Measurements from ENCODE around the gene RREB1. TPM values are rescaled to one million over a fixed set of nuclear protein-coding genes. Genes with fewer than 3 reads are reported as not detected.

The RREB1 gene
- total RNA-seq, 1 experiment from 2014 or later, result 61.6 TPM

DNA sequence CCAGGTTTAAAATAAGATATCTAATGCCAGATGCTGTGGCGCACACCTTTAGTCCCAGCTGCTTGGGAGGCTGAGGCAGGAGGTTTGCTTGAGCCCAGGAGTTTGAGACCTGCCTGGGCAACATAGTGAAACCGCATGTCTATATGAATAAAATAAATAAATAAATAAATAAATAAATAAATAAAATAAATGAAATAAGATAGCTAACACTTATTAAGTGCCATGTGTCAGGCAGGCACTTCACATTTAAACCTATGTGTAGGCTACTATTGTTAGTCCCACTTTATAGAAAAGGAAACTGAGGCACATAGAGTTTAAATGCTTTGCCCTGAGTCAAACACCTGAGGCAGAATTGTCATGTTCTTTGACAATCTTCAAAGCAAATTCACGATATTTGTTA is 32.9 kb upstream of the RREB1 start:
- CTCF ChIA-PET, result no interaction called here
- TF ChIP-seq CTCF (conservative IDR thresholded peaks at IDR 0.05; ENCODE audit: low read depth, low read length) (no peak), EZH2 (IDR thresholded peaks at IDR 0.05; ENCODE audit: borderline replicate concordance, low read depth, low read length, poor library complexity, severe bottlenecking) (no peak)
- Histone ChIP-seq H3K27ac (ENCODE audit: low read depth, low read length, poor library complexity, severe bottlenecking) (no peak overlapping the region), H3K4me3 (ENCODE audit: low read depth, low read length, poor library complexity, severe bottlenecking) (no peak overlapping the region), H3K27me3 (replicated peaks; ENCODE audit: insufficient read depth, low read depth, low read length, poor library complexity) (no peaks in the 10 kb centered on the region), H3K9me3 (ENCODE audit: low read depth, low read length, poor library complexity, severe bottlenecking) (no peaks in the 10 kb centered on the region), H3K4me1 (ENCODE audit: insufficient read depth, low read length, poor library complexity, severe bottlenecking) (no peaks in the 10 kb centered on the region), H3K36me3 (ENCODE audit: insufficient read depth, low read length, poor library complexity, severe bottlenecking) (no peaks in the 10 kb centered on the region)
- POLR2A ChIA-PET (ENCODE audit: low non-redundant PET), result no interaction called here
- intact Hi-C loops (cut with micrococcal nuclease; ENCODE audit: unreplicated experiment), result no loop called here
- BruUV-seq (replicated peaks), result no TSS peak
- no peak for DNase-seq (ENCODE audit: low spot score)

DNA sequence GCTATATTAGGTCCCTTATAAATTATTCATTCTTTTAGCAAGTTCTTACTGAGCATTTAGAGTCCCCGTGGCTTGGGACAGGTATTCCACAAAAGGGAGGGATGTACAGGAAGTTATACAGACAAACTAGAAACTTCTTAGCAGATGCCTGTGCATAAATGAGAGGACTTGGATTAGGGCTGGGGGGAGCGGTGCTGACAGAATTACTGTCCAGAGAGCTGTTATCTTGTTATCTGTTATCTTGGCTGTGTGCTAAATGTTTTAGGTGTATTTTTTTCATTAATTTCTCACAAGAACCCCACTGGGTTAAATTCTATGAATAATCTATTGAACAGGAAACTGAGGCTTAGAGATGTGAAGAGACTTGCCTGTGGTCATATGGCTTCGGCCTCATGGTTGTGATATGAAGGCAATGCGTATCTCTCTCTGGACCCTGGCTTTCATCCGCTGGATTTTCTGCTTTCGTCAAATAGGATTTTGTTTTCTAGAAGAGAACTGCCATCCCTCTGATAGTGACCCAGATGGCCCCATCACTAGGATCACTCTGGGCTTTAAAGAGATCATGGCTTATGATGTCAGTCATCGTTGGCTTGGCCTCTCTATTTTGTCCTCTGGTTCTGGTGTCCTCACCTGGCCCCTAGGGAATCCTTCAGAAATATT is 32.3 kb upstream of the RREB1 start:
- no peak for DNase-seq (ENCODE audit: low spot score)
- no peak overlapping the region for H3K4me3 ChIP-seq (ENCODE audit: low read depth, low read length, poor library complexity, severe bottlenecking)
- ChIA-PET POLR2A (ENCODE audit: low non-redundant PET) (no interaction called here), CTCF (no interaction called here)
- no peak overlapping the region for H3K27ac ChIP-seq (ENCODE audit: low read depth, low read length, poor library complexity, severe bottlenecking)
- intact Hi-C loops (cut with micrococcal nuclease; ENCODE audit: unreplicated experiment), result no loop called here
- H3K9me3 ChIP-seq (ENCODE audit: low read depth, low read length, poor library complexity, severe bottlenecking), result no peaks in the 10 kb centered on the region
- BruUV-seq (replicated peaks), result no TSS peak
- no peaks in the 10 kb centered on the region for H3K36me3 ChIP-seq (ENCODE audit: insufficient read depth, low read length, poor library complexity, severe bottlenecking)
- TF ChIP-seq CTCF (conservative IDR thresholded peaks at IDR 0.05; ENCODE audit: low read depth, low read length), result no peak
- TF ChIP-seq EZH2 (IDR thresholded peaks at IDR 0.05; ENCODE audit: borderline replicate concordance, low read depth, low read length, poor library complexity, severe bottlenecking), result no peak
- H3K27me3 ChIP-seq (replicated peaks; ENCODE audit: insufficient read depth, low read depth, low read length, poor library complexity), result no peaks in the 10 kb centered on the region
- H3K4me1 ChIP-seq (ENCODE audit: insufficient read depth, low read length, poor library complexity, severe bottlenecking), result no peaks in the 10 kb centered on the region

- ChIA-PET CTCF (no interaction called here), POLR2A (ENCODE audit: low non-redundant PET) (no interaction called here)
- Histone ChIP-seq H3K36me3 (ENCODE audit: insufficient read depth, low read length, poor library complexity, severe bottlenecking) (no peaks in the 10 kb centered on the region), H3K9me3 (ENCODE audit: low read depth, low read length, poor library complexity, severe bottlenecking) (no peaks in the 10 kb centered on the region), H3K27me3 (replicated peaks; ENCODE audit: insufficient read depth, low read depth, low read length, poor library complexity) (no peaks in the 10 kb centered on the region), H3K4me3 (ENCODE audit: low read depth, low read length, poor library complexity, severe bottlenecking) (no peak overlapping the region), H3K4me1 (ENCODE audit: insufficient read depth, low read length, poor library complexity, severe bottlenecking) (no peaks in the 10 kb centered on the region), H3K27ac (ENCODE audit: low read depth, low read length, poor library complexity, severe bottlenecking) (no peak overlapping the region)
- no TSS peak for BruUV-seq (replicated peaks)
- intact Hi-C loops (cut with micrococcal nuclease; ENCODE audit: unreplicated experiment), result no loop called here
- DNase-seq (ENCODE audit: low spot score), result no peak
- TF ChIP-seq CTCF (conservative IDR thresholded peaks at IDR 0.05; ENCODE audit: low read depth, low read length) (no peak), EZH2 (IDR thresholded peaks at IDR 0.05; ENCODE audit: borderline replicate concordance, low read depth, low read length, poor library complexity, severe bottlenecking) (no peak)
Observed at GRCh38 chr6:7077856-7078255, 29.9 kb upstream of the RREB1 start.
